HG02981 (cell line): ENCODE measurements around the gene COL21A1.

ENCODE experiments used
- ATAC-seq: cut with Tn5 transposase; IDR thresholded peaks from one replicate; pipeline ENCODE4 v1.9.1; 2021; ENCODE audit warnings: mild to moderate bottlenecking, moderate library complexity; ENCODE audit not compliant: unreplicated experiment

COL21A1 gene

GRCh38 chr6:56051202-56051598, 196.2 kb downstream of the COL21A1 start:
- no peak for ATAC-seq

- no peak for ATAC-seq
Measured at GRCh38 chr6:56050530-56051201, 196.7 kb downstream of the COL21A1 start.

GRCh38 chr6:56048601-56049000, 198.8 kb downstream of the COL21A1 start:
- no peak for ATAC-seq

GRCh38 chr6:56047931-56048540, 199.3 kb downstream of the COL21A1 start:
- ATAC-seq = no peak

GRCh38 chr6:56046576-56046975, 200.8 kb downstream of the COL21A1 start:
- ATAC-seq = no peak

- ATAC-seq = no peak
Measured at GRCh38 chr6:56043761-56044160, 203.6 kb downstream of the COL21A1 start.

- no peak for ATAC-seq
Measured at GRCh38 chr6:56043076-56043475, 204.3 kb downstream of the COL21A1 start.

GRCh38 chr6:56041591-56041990, 205.8 kb downstream of the COL21A1 start:
- ATAC-seq = no peak

GRCh38 chr6:56040889-56041301, 206.5 kb downstream of the COL21A1 start:
- ATAC-seq = no peak

GRCh38 chr6:56040223-56040622, 207.2 kb downstream of the COL21A1 start:
- no peak for ATAC-seq

- ATAC-seq = no peak
Measured at GRCh38 chr6:56038764-56039163, 208.6 kb downstream of the COL21A1 start.

GRCh38 chr6:56037601-56038000, 209.8 kb downstream of the COL21A1 start:
- no peak for ATAC-seq

- no peak for ATAC-seq
Measured at GRCh38 chr6:56036916-56037600, 210.3 kb downstream of the COL21A1 start.

GRCh38 chr6:56033401-56033800, 214.0 kb downstream of the COL21A1 start:
- ATAC-seq = no peak

- ATAC-seq = no peak
Measured at GRCh38 chr6:56032715-56033260, 214.6 kb downstream of the COL21A1 start.

GRCh38 chr6:56027865-56028264, 219.5 kb downstream of the COL21A1 start:
- no peak for ATAC-seq

- no peak for ATAC-seq
Measured at GRCh38 chr6:56026455-56027180, 220.8 kb downstream of the COL21A1 start.

- ATAC-seq = no peak
Measured at GRCh38 chr6:56025795-56026194, 221.6 kb downstream of the COL21A1 start.

GRCh38 chr6:56024931-56025330, 222.4 kb downstream of the COL21A1 start:
- no peak for ATAC-seq

- ATAC-seq = no peak
Measured at GRCh38 chr6:56023829-56024228, 223.6 kb downstream of the COL21A1 start.

GRCh38 chr6:56022678-56023077, 224.7 kb downstream of the COL21A1 start:
- no peak for ATAC-seq
